Vagina (tissue), 2 donors: ENCODE measurements around the gene YTHDF2.

Source experiments
- POLR2A ChIP-seq, 2 donors: fragments of 450-650 bp; IDR thresholded peaks; one replicate each; pipeline ENCODE4 v1.6.1; 2017; ENCODE audit warnings: antibody characterized with exemption in 2 of 2, mild to moderate bottlenecking in 2 of 2, moderate library complexity in 2 of 2
- TF ChIP-seq, protein P1 (sequence below), 3 experiments: fragments of 450-650 bp in 2 of 3; fragments of 200-600 bp in 1 of 3; sonication (generic) in 1 of 3; IDR thresholded peaks; one replicate each; pipeline ENCODE4 v1.5.1; 2017 to 2019; ENCODE audit warnings: antibody characterized with exemption in 3 of 3, mild to moderate bottlenecking in 2 of 3, moderate library complexity in 2 of 3

DNA sequence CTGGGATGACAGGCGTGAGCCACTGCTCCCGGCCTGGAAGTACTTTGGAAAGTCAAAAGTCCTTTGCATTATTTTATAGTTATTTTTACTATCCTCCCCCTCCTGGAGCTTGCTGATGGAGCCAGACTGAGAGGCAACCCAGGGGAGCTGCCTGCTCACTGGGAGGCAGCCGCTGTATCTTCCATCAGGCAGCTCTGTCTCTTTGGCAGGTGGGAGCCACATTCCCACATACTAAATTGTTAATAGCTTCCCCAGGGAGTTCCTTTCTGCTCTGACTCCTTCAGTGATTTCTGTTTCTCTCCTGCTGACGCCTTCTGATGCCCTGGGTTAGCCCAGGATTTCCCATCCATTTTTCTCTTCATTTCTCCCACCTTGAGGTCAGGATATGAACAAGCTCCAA lies 70.3 kb downstream of the YTHDF2 start:
- TF ChIP-seq, protein P1, sequence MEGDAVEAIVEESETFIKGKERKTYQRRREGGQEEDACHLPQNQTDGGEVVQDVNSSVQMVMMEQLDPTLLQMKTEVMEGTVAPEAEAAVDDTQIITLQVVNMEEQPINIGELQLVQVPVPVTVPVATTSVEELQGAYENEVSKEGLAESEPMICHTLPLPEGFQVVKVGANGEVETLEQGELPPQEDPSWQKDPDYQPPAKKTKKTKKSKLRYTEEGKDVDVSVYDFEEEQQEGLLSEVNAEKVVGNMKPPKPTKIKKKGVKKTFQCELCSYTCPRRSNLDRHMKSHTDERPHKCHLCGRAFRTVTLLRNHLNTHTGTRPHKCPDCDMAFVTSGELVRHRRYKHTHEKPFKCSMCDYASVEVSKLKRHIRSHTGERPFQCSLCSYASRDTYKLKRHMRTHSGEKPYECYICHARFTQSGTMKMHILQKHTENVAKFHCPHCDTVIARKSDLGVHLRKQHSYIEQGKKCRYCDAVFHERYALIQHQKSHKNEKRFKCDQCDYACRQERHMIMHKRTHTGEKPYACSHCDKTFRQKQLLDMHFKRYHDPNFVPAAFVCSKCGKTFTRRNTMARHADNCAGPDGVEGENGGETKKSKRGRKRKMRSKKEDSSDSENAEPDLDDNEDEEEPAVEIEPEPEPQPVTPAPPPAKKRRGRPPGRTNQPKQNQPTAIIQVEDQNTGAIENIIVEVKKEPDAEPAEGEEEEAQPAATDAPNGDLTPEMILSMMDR (IDR thresholded peaks at IDR 0.05): no peak
- TF ChIP-seq POLR2A (IDR thresholded peaks at IDR 0.05): no peak
